GM23338 (cell line): ENCODE measurements around the gene C1RL. TPM values are rescaled to one million over a fixed set of nuclear protein-coding genes. Genes with fewer than 3 reads are reported as not detected.
A peak's percentile ranks its signal among the peaks of the same experiment; 100 is the strongest.

Experiments used
- ATAC-seq: fragments of 200-7000 bp; cut with Tn5 transposase; 3 replicates; pipeline ENCODE4 v1.9.1; 2020
- DNase-seq: peaks from one replicate; pipeline ENCODE4 v3.0.0-alpha.2; 2015; ENCODE audit warnings: low spot score
- H2AFZ ChIP-seq: fragments of 200-600 bp; sonication (generic); 2 replicates; pipeline ENCODE4 v1.8.0; 2016; ENCODE audit warnings: antibody characterized with exemption, mild to moderate bottlenecking, moderate library complexity
- H3F3A ChIP-seq: fragments of 200-600 bp; sonication (generic); replicated peaks from 2 replicates; pipeline ENCODE4 v1.8.0; 2017; ENCODE audit warnings: antibody characterized with exemption, mixed run types, low read depth
- H3K27ac ChIP-seq: fragments of 200-600 bp; sonication (generic); 2 replicates; pipeline ENCODE4 v1.6.1; 2016; ENCODE audit warnings: low read depth
- H3K27me3 ChIP-seq: fragments of 200-600 bp; sonication (generic); 2 replicates; pipeline ENCODE4 v1.8.0; 2016; ENCODE audit warnings: mild to moderate bottlenecking, mixed run types, moderate library complexity; ENCODE audit not compliant: insufficient read depth
- H3K36me3 ChIP-seq: fragments of 200-600 bp; sonication (generic); 2 replicates; pipeline ENCODE4 v1.8.0; 2016; ENCODE audit warnings: mild to moderate bottlenecking; ENCODE audit not compliant: insufficient read depth
- H3K4me1 ChIP-seq: fragments of 200-600 bp; sonication (generic); 2 replicates; pipeline ENCODE4 v1.8.0; 2016; ENCODE audit warnings: mild to moderate bottlenecking, moderate library complexity; ENCODE audit not compliant: insufficient read depth
- H3K4me2 ChIP-seq: fragments of 200-600 bp; sonication (generic); 2 replicates; pipeline ENCODE4 v1.7.1; 2017; ENCODE audit warnings: mixed run types
- H3K4me3 ChIP-seq: fragments of 200-600 bp; sonication (generic); 2 replicates; pipeline ENCODE4 v1.6.1; 2016; ENCODE audit warnings: mixed run types
- H3K79me2 ChIP-seq: fragments of 200-600 bp; sonication (generic); replicated peaks from 2 replicates; pipeline ENCODE4 v1.8.0; 2017; ENCODE audit warnings: mild to moderate bottlenecking; ENCODE audit not compliant: insufficient read depth
- H3K9me2 ChIP-seq: fragments of 200-600 bp; sonication (generic); 2 replicates; pipeline ENCODE4 v1.8.0; 2017; ENCODE audit not compliant: insufficient read depth
- H4K20me1 ChIP-seq: fragments of 200-600 bp; sonication (generic); replicated peaks from 2 replicates; pipeline ENCODE4 v1.8.0; 2017; ENCODE audit warnings: mild to moderate bottlenecking; ENCODE audit not compliant: insufficient read depth
- H3K27ac Mint-ChIP-seq: 2 replicates; pipeline ENCODE4 v1.8.0; 2020; ENCODE audit warnings: inconsistent platforms, mild to moderate bottlenecking, moderate library complexity, mixed read lengths
- H3K27me3 Mint-ChIP-seq: 3 replicates; pipeline ENCODE4 v1.8.0; 2022; ENCODE audit warnings: low read depth, mild to moderate bottlenecking, moderate library complexity, mixed read lengths, inconsistent platforms; ENCODE audit not compliant: insufficient read depth, poor library complexity
- H3K36me3 Mint-ChIP-seq: 3 replicates; pipeline ENCODE4 v1.8.0; 2021; ENCODE audit warnings: low read depth, mild to moderate bottlenecking, inconsistent platforms, moderate library complexity, mixed read lengths
- H3K4me1 Mint-ChIP-seq: 3 replicates; pipeline ENCODE4 v1.8.0; 2020; ENCODE audit warnings: mild to moderate bottlenecking, inconsistent platforms, mixed read lengths
- H3K4me3 Mint-ChIP-seq: 3 replicates; pipeline ENCODE4 v1.8.0; 2021; ENCODE audit warnings: moderate library complexity, mild to moderate bottlenecking, inconsistent platforms, mixed read lengths
- H3K9me3 Mint-ChIP-seq: 3 replicates; pipeline ENCODE4 v1.8.0; 2020; ENCODE audit warnings: moderate library complexity, mild to moderate bottlenecking, inconsistent platforms, mixed read lengths
- CREB1 ChIP-seq: fragments of 250-450 bp; sonication (Bioruptor Pico); IDR thresholded peaks from 2 replicates; pipeline ENCODE4 v1.5.0; 2020; ENCODE audit warnings: low read depth, mild to moderate bottlenecking, moderate library complexity
- CTCF ChIP-seq, 2 experiments: fragments of 200-600 bp in 1 of 2; sonication (generic) in 1 of 2; conservative IDR thresholded peaks; 2 replicates each; pipeline versions ENCODE4 v1.5.1 to v1.6.1; 2016 to 2017; ENCODE audit warnings: antibody characterized with exemption in 2 of 2, low read depth in 2 of 2, mild to moderate bottlenecking in 2 of 2, moderate library complexity in 1 of 2
- EZH2 ChIP-seq: fragments of 200-600 bp; sonication (generic); IDR thresholded peaks from one replicate; pipeline ENCODE4 v1.8.0; 2017; ENCODE audit warnings: antibody characterized with exemption, mild to moderate bottlenecking, low read depth; ENCODE audit not compliant: unreplicated experiment
- EZH2phosphoT487 ChIP-seq: fragments of 200-600 bp; sonication (generic); IDR thresholded peaks from one replicate; pipeline ENCODE4 v1.8.1; 2018; ENCODE audit warnings: antibody characterized with exemption; ENCODE audit not compliant: unreplicated experiment
- NANOG ChIP-seq: IDR thresholded peaks from 2 replicates; pipeline ENCODE4 v1.6.1; 2016; ENCODE audit warnings: antibody characterized with exemption, borderline replicate concordance
- POLR2AphosphoS5 ChIP-seq: IDR thresholded peaks from 2 replicates; pipeline ENCODE4 v1.6.1; 2016; ENCODE audit warnings: antibody characterized with exemption, low read depth
- REST ChIP-seq: IDR thresholded peaks from one replicate; pipeline ENCODE4 v1.6.1; 2018; ENCODE audit warnings: antibody characterized with exemption; ENCODE audit not compliant: unreplicated experiment
- ZNF114 ChIP-seq: fragments of 250-450 bp; sonication (Bioruptor Pico); IDR thresholded peaks from 2 replicates; pipeline ENCODE4 v1.5.0; 2020; ENCODE audit warnings: mild to moderate bottlenecking, moderate library complexity
- polyA plus RNA-seq: library from polyadenylated mRNA; unstranded; fragments of >200 nt; fragmentation: Nextera tagmentation; extraction: Ambion mirVana; gene quantifications from 2 replicates; pipeline ENCODE4 v1.2.1, GENCODE V29; 2016
- total RNA-seq: library from RNA; depleted of rRNA; stranded (reverse); fragments of >200 nt; shearing (Covaris generic); gene quantifications from 2 replicates; pipeline ENCODE4 v1.2.3, GENCODE V29; 2014
- TF ChIP-seq, protein P1 (sequence below): fragments of 250-450 bp; sonication (Bioruptor Pico); IDR thresholded peaks from 2 replicates; pipeline ENCODE4 v1.5.0; 2020; ENCODE audit warnings: mild to moderate bottlenecking, moderate library complexity

The C1RL gene
- total and polyA plus RNA-seq, 2 experiments from 2014 or later = 7.3 to 8.8 TPM

- ATAC-seq (peak; percentile 73), DNase-seq (peak; percentile 78)
- Histone ChIP-seq H4K20me1 (no peaks in the 10 kb centered on the region; the same call in 1 of the 2 replicates), H3K4me1 (peaks cover 16% of the 10 kb centered on the region), H3K36me3 (no peaks in the 10 kb centered on the region), H3K27ac (no peak overlapping the region), H3K4me3 (peak overlapping the region; percentile 97), H3K27me3 (no peaks in the 10 kb centered on the region), H3K9me2 (0 out of 2 replicates have a peak, but pooled peaks cover 5% of the 10 kb centered on the region), H3F3A (0 out of 2 replicates have a peak, but pooled peaks cover 4% of the 10 kb centered on the region), H3K79me2 (no peaks in the 10 kb centered on the region), H2AFZ (peak overlapping the region; percentile 95), H3K4me2 (peak overlapping the region; percentile 100)
- H3K27me3 Mint-ChIP-seq = peaks cover 19% of the 10 kb centered on the region
- H3K27ac Mint-ChIP-seq = no peak overlapping the region
- peak overlapping the region; percentile 88 for H3K4me3 Mint-ChIP-seq
- TF ChIP-seq ZNF114 (no peak), REST (no peak), CTCF (conservative IDR thresholded peaks at IDR 0.05; ENCODE audit: low read depth in 2 of 2) (no peak), NANOG (no peak), EZH2 (no peak), EZH2phosphoT487 (no peak), CREB1 (no peak), POLR2AphosphoS5 (no peak)
- TF ChIP-seq, protein P1, sequence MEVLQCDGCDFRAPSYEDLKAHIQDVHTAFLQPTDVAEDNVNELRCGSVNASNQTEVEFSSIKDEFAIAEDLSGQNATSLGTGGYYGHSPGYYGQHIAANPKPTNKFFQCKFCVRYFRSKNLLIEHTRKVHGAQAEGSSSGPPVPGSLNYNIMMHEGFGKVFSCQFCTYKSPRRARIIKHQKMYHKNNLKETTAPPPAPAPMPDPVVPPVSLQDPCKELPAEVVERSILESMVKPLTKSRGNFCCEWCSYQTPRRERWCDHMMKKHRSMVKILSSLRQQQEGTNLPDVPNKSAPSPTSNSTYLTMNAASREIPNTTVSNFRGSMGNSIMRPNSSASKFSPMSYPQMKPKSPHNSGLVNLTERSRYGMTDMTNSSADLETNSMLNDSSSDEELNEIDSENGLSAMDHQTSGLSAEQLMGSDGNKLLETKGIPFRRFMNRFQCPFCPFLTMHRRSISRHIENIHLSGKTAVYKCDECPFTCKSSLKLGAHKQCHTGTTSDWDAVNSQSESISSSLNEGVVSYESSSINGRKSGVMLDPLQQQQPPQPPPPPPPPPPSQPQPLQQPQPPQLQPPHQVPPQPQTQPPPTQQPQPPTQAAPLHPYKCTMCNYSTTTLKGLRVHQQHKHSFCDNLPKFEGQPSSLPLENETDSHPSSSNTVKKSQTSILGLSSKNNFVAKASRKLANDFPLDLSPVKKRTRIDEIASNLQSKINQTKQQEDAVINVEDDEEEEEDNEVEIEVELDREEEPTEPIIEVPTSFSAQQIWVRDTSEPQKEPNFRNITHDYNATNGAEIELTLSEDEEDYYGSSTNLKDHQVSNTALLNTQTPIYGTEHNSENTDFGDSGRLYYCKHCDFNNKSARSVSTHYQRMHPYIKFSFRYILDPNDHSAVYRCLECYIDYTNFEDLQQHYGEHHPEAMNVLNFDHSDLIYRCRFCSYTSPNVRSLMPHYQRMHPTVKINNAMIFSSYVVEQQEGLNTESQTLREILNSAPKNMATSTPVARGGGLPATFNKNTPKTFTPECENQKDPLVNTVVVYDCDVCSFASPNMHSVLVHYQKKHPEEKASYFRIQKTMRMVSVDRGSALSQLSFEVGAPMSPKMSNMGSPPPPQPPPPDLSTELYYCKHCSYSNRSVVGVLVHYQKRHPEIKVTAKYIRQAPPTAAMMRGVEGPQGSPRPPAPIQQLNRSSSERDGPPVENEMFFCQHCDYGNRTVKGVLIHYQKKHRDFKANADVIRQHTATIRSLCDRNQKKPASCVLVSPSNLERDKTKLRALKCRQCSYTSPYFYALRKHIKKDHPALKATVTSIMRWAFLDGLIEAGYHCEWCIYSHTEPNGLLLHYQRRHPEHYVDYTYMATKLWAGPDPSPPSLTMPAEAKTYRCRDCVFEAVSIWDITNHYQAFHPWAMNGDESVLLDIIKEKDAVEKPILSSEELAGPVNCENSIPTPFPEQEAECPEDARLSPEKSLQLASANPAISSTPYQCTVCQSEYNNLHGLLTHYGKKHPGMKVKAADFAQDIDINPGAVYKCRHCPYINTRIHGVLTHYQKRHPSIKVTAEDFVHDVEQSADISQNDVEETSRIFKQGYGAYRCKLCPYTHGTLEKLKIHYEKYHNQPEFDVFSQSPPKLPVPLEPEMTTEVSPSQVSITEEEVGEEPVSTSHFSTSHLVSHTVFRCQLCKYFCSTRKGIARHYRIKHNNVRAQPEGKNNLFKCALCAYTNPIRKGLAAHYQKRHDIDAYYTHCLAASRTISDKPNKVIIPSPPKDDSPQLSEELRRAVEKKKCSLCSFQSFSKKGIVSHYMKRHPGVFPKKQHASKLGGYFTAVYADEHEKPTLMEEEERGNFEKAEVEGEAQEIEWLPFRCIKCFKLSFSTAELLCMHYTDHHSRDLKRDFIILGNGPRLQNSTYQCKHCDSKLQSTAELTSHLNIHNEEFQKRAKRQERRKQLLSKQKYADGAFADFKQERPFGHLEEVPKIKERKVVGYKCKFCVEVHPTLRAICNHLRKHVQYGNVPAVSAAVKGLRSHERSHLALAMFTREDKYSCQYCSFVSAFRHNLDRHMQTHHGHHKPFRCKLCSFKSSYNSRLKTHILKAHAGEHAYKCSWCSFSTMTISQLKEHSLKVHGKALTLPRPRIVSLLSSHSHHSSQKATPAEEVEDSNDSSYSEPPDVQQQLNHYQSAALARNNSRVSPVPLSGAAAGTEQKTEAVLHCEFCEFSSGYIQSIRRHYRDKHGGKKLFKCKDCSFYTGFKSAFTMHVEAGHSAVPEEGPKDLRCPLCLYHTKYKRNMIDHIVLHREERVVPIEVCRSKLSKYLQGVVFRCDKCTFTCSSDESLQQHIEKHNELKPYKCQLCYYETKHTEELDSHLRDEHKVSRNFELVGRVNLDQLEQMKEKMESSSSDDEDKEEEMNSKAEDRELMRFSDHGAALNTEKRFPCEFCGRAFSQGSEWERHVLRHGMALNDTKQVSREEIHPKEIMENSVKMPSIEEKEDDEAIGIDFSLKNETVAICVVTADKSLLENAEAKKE = no peak
- peaks cover 12% of the 10 kb centered on the region for H3K36me3 Mint-ChIP-seq
- no peaks in the 10 kb centered on the region; the same call in 2 of the 3 replicates for H3K9me3 Mint-ChIP-seq
- peaks cover 28% of the 10 kb centered on the region for H3K4me1 Mint-ChIP-seq
Measured at GRCh38 chr12:7130701-7131501, 21.9 kb upstream of the C1RL start.
